Mucosa of stomach (tissue), 1 donor: ENCODE measurements around the gene TCF25.
"Not testable (repeated sequence)": the region's sequence is repeated elsewhere in the genome, so short reads cannot be mapped to it uniquely, and the experiment has no call there.

ENCODE experiments used
- H3K27me3 ChIP-seq: one replicate; pipeline ENCODE4 v1.7.0; 2013; ENCODE audit warnings: mild to moderate bottlenecking, low read length; ENCODE audit not compliant: control insufficient read depth, insufficient read depth
- H3K36me3 ChIP-seq: one replicate; pipeline ENCODE4 v1.7.0; 2013; ENCODE audit warnings: low read length; ENCODE audit not compliant: control insufficient read depth, insufficient read depth
- H3K4me1 ChIP-seq: one replicate; pipeline ENCODE4 v1.7.0; 2013; ENCODE audit warnings: mild to moderate bottlenecking, low read length; ENCODE audit not compliant: control insufficient read depth, insufficient read depth
- H3K4me3 ChIP-seq: one replicate; pipeline ENCODE4 v1.7.0; 2013; ENCODE audit warnings: low read length
- H3K9ac ChIP-seq: one replicate; pipeline ENCODE4 v1.7.0; 2013; ENCODE audit warnings: mild to moderate bottlenecking, low read length, moderate library complexity
- H3K9me3 ChIP-seq: one replicate; pipeline ENCODE4 v1.7.0; 2013; ENCODE audit warnings: mild to moderate bottlenecking, low read length, moderate library complexity; ENCODE audit not compliant: control insufficient read depth
- donor health status: Pancreatic carcinoma.

The TCF25 gene

GRCh38 chr16:89870440-89870839, 3.0 kb upstream of the TCF25 start:
- H3K9ac ChIP-seq = no peak overlapping the region
- H3K4me1 ChIP-seq = peaks cover 10% of the 10 kb centered on the region
- H3K36me3 ChIP-seq = peaks cover 5% of the 10 kb centered on the region
- no peaks in the 10 kb centered on the region for H3K9me3 ChIP-seq
- no peak overlapping the region for H3K4me3 ChIP-seq
- no peaks in the 10 kb centered on the region for H3K27me3 ChIP-seq

GRCh38 chr16:89871895-89872294, 1.5 kb upstream of the TCF25 start:
- Histone ChIP-seq H3K9me3 (no peaks in the 10 kb centered on the region), H3K36me3 (peaks cover 5% of the 10 kb centered on the region), H3K9ac (no peak overlapping the region), H3K27me3 (no peaks in the 10 kb centered on the region), H3K4me3 (no peak overlapping the region), H3K4me1 (peaks cover 10% of the 10 kb centered on the region)

GRCh38 chr16:89873972-89874689, 739 bp downstream of the TCF25 start:
- Histone ChIP-seq H3K36me3 (no peaks in the 10 kb centered on the region), H3K4me1 (peaks cover 10% of the 10 kb centered on the region), H3K4me3 (no peak overlapping the region), H3K9me3 (no peaks in the 10 kb centered on the region), H3K27me3 (no peaks in the 10 kb centered on the region), H3K9ac (peak overlapping the region; percentile 95)

GRCh38 chr16:89879123-89879522, 5.7 kb downstream of the TCF25 start:
- peaks cover 12% of the 10 kb centered on the region for H3K36me3 ChIP-seq

GRCh38 chr16:89880477-89881367, 7.3 kb downstream of the TCF25 start:
- H3K9me3 ChIP-seq = no peaks in the 10 kb centered on the region
- H3K36me3 ChIP-seq = peaks cover 23% of the 10 kb centered on the region
- no peaks in the 10 kb centered on the region for H3K27me3 ChIP-seq
- no peak overlapping the region for H3K9ac ChIP-seq
- H3K4me3 ChIP-seq = no peak overlapping the region
- no peaks in the 10 kb centered on the region for H3K4me1 ChIP-seq

More at GRCh38 chr16:89879123-89879522, 5.7 kb downstream of the TCF25 start:
- not testable (repeated sequence) for H3K4me3 ChIP-seq, H3K4me1 ChIP-seq, H3K27me3 ChIP-seq, H3K9me3 ChIP-seq, H3K9ac ChIP-seq

- no peak overlapping the region for H3K4me3 ChIP-seq
- no peaks in the 10 kb centered on the region for H3K4me1 ChIP-seq
- H3K9me3 ChIP-seq = no peaks in the 10 kb centered on the region
- peaks cover 23% of the 10 kb centered on the region for H3K36me3 ChIP-seq
- H3K9ac ChIP-seq = no peak overlapping the region
- H3K27me3 ChIP-seq = no peaks in the 10 kb centered on the region
Measured at GRCh38 chr16:89881368-89881730, 8.0 kb downstream of the TCF25 start.

- no peaks in the 10 kb centered on the region for H3K27me3 ChIP-seq
- H3K9ac ChIP-seq = no peak overlapping the region
- peaks cover 27% of the 10 kb centered on the region for H3K36me3 ChIP-seq
- H3K4me1 ChIP-seq = no peaks in the 10 kb centered on the region
- no peaks in the 10 kb centered on the region for H3K9me3 ChIP-seq
- no peak overlapping the region for H3K4me3 ChIP-seq
Measured at GRCh38 chr16:89883346-89884040, 10.1 kb downstream of the TCF25 start.

- peaks cover 27% of the 10 kb centered on the region for H3K36me3 ChIP-seq
- no peaks in the 10 kb centered on the region for H3K27me3 ChIP-seq
- H3K4me1 ChIP-seq = no peaks in the 10 kb centered on the region
Measured at GRCh38 chr16:89884041-89884421, 10.6 kb downstream of the TCF25 start.

GRCh38 chr16:89887243-89887642, 13.9 kb downstream of the TCF25 start:
- H3K9ac ChIP-seq = no peak overlapping the region
- H3K9me3 ChIP-seq = no peaks in the 10 kb centered on the region
- H3K4me3 ChIP-seq = no peak overlapping the region
- H3K4me1 ChIP-seq = no peaks in the 10 kb centered on the region
- no peaks in the 10 kb centered on the region for H3K27me3 ChIP-seq
- peaks cover 27% of the 10 kb centered on the region for H3K36me3 ChIP-seq

More at GRCh38 chr16:89884041-89884421, 10.6 kb downstream of the TCF25 start:
- Histone ChIP-seq H3K4me3 (no peak overlapping the region), H3K9ac (no peak overlapping the region), H3K9me3 (no peaks in the 10 kb centered on the region)

GRCh38 chr16:89890200-89890599, 16.8 kb downstream of the TCF25 start:
- Histone ChIP-seq H3K36me3 (peaks cover 7% of the 10 kb centered on the region), H3K4me3 (no peak overlapping the region), H3K4me1 (no peaks in the 10 kb centered on the region), H3K9me3 (no peaks in the 10 kb centered on the region), H3K9ac (no peak overlapping the region), H3K27me3 (no peaks in the 10 kb centered on the region)

GRCh38 chr16:89890886-89891657, 17.7 kb downstream of the TCF25 start:
- Histone ChIP-seq H3K27me3 (no peaks in the 10 kb centered on the region), H3K4me1 (no peaks in the 10 kb centered on the region), H3K36me3 (peaks cover 12% of the 10 kb centered on the region), H3K9me3 (no peaks in the 10 kb centered on the region), H3K4me3 (no peak overlapping the region), H3K9ac (no peak overlapping the region)
